ENCODE results near the gene SV2C. TPM values are rescaled to one million over a fixed set of nuclear protein-coding genes. Genes with fewer than 3 reads are reported as not detected.

SV2C gene
- total and polyA plus RNA-seq, 2 of the 13 experiments (the other 11 are each of a cell fraction or from before 2014, with no cell fraction given), result not detected

- peak; percentile 62; the same call in 1 of the 2 replicates for TF ChIP-seq ZBTB33 (CRISPR knock-in tag; IDR thresholded peaks at IDR 0.05)
- no peak for TF ChIP-seq TBP (CRISPR knock-in tag; IDR thresholded peaks at IDR 0.05)
- peak; percentile 81; the same call in 1 of the 2 replicates for TF ChIP-seq ZNF331 (CRISPR knock-in tag; IDR thresholded peaks at IDR 0.05)
- no peak for TF ChIP-seq SCMH1 (CRISPR knock-in tag; IDR thresholded peaks at IDR 0.05; ENCODE audit: borderline replicate concordance)
- TF ChIP-seq ZNF512 (CRISPR knock-in tag; IDR thresholded peaks at IDR 0.05), result peak; percentile 76; the same call in 1 of the 2 replicates
- no peak for TF ChIP-seq ZNF230 (CRISPR knock-in tag; IDR thresholded peaks at IDR 0.05)
- TF ChIP-seq ELF1 (CRISPR knock-in tag; IDR thresholded peaks at IDR 0.05), result no peak; the same call in 1 of the 2 replicates
- TF ChIP-seq SUZ12 (IDR thresholded peaks at IDR 0.05; ENCODE audit: low read depth, low read length), result no peak
- TF ChIP-seq TRAFD1 (CRISPR knock-in tag; IDR thresholded peaks at IDR 0.05; ENCODE audit: borderline replicate concordance), result no peak
- peak; percentile 70 for TF ChIP-seq ZNF776 (CRISPR knock-in tag; IDR thresholded peaks at IDR 0.05)
- no peak for TF ChIP-seq CEBPB (IDR thresholded peaks at IDR 0.05; ENCODE audit: borderline replicate concordance, low read depth, low read length)
- TF ChIP-seq TIGD3 (CRISPR knock-in tag; IDR thresholded peaks at IDR 0.05; ENCODE audit: borderline replicate concordance), result no peak
- TF ChIP-seq ZNF619 (CRISPR knock-in tag; IDR thresholded peaks at IDR 0.05), result 0 out of 2 replicates have a peak, but pooled peaks have one; percentile 32
- TF ChIP-seq HOXA9 (CRISPR knock-in tag; IDR thresholded peaks at IDR 0.05; ENCODE audit: borderline replicate concordance), result no peak
- no peak for TF ChIP-seq KLF13 (CRISPR knock-in tag; IDR thresholded peaks at IDR 0.05)
- no peak for TF ChIP-seq IKZF1 (IDR thresholded peaks at IDR 0.05)
- TF ChIP-seq SKIL (CRISPR knock-in tag; IDR thresholded peaks at IDR 0.05; ENCODE audit: borderline replicate concordance), result 0 out of 2 replicates have a peak, but pooled peaks have one; percentile 51
- TF ChIP-seq ZNF704 (CRISPR knock-in tag; IDR thresholded peaks at IDR 0.05; ENCODE audit: borderline replicate concordance), result no peak
Measured at GRCh38 chr5:76402886-76403765, 319.9 kb downstream of the SV2C start, which contains the start of gene IQGAP2 (continued).
